ENCODE data around the gene COQ9. TPM values are rescaled to one million over a fixed set of nuclear protein-coding genes. Genes with fewer than 3 reads are reported as not detected.

The COQ9 gene
- total RNA-seq, 1 experiment from 2014 or later, result 56.6 TPM

Other genes with a start within 250 kb of the COQ9 start
- gene ARL2BP, start 202.2 kb upstream of the COQ9 start, total RNA-seq (2014; rRNA removed; shearing (Covaris generic)), result 120 and 134 TPM in 2 replicates
- 0.24 and 2.1 TPM in 2 replicates for gene PLLP, start 162.8 kb upstream of the COQ9 start, total RNA-seq (2014; rRNA removed; shearing (Covaris generic))
- not detected in 2 replicates for gene CCL22, start 88.7 kb upstream of the COQ9 start, total RNA-seq (2014; rRNA removed; shearing (Covaris generic))
- gene CX3CL1, start 75.0 kb upstream of the COQ9 start, total RNA-seq (2014; rRNA removed; shearing (Covaris generic)), result 0.36 and 1.3 TPM in 2 replicates
- not detected in 2 replicates for gene CCL17, start 42.7 kb upstream of the COQ9 start, total RNA-seq (2014; rRNA removed; shearing (Covaris generic))
- gene CIAPIN1, start 94 bp upstream of the COQ9 start, total RNA-seq (2014; rRNA removed; shearing (Covaris generic)), result 68.0 and 68.9 TPM in 2 replicates
- gene POLR2C, start 15.2 kb downstream of the COQ9 start, total RNA-seq (2014; rRNA removed; shearing (Covaris generic)), result 171 and 186 TPM in 2 replicates
- gene DOK4, start 39.0 kb downstream of the COQ9 start, total RNA-seq (2014; rRNA removed; shearing (Covaris generic)), result 16.4 and 17.9 TPM in 2 replicates
- gene CCDC102A, start 89.1 kb downstream of the COQ9 start, total RNA-seq (2014; rRNA removed; shearing (Covaris generic)), result 11.3 and 13.3 TPM in 2 replicates
- 0.24 TPM in 1 of 2 replicates, not detected in the other for gene ADGRG5, start 95.2 kb downstream of the COQ9 start, total RNA-seq (2014; rRNA removed; shearing (Covaris generic))
- 3.7 and 9.8 TPM in 2 replicates for gene ADGRG1, start 181.2 kb downstream of the COQ9 start, total RNA-seq (2014; rRNA removed; shearing (Covaris generic))
- gene ADGRG3, start 220.8 kb downstream of the COQ9 start, total RNA-seq (2014; rRNA removed; shearing (Covaris generic)), result not detected in 2 replicates
- gene DRC7, start 247.3 kb downstream of the COQ9 start, total RNA-seq (2014; rRNA removed; shearing (Covaris generic)), result not detected in 2 replicates